ENCODE measurements around the gene UBE2G1.

DNA sequence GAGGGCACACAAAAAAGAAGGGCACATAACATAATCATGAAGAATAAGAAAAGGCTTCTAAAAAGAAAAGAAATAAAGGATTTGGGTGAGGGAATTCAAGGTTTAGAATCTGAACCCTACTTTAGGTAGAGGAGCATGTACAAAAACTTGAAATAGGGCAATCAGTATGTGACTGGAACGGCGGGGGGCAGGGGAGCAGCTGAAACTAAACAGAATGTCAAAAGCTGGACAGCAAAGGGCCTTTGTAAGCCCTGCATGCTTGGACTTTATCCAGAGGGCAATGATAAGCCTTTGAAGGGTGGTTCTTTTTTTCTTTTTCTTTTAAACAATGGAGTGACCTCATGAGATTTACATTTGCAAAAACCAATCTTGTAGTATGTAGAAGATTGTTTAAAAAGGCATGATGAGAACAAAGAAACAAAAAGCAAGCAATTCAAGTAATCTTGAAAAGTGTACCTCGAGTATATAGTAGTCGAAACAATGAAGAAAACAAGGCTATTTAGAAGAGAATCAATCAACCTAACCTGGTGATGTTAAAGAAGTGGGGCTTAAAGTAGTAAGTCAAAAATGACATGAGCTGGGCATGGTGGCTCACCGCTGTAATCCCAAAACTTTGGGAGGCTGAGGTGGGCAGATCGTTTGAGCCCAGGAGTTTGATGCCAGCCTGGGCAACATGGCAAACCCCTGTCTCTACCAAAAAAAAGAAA lies 56.0 kb downstream of the UBE2G1 start:
- TF ChIP-seq, protein P1, sequence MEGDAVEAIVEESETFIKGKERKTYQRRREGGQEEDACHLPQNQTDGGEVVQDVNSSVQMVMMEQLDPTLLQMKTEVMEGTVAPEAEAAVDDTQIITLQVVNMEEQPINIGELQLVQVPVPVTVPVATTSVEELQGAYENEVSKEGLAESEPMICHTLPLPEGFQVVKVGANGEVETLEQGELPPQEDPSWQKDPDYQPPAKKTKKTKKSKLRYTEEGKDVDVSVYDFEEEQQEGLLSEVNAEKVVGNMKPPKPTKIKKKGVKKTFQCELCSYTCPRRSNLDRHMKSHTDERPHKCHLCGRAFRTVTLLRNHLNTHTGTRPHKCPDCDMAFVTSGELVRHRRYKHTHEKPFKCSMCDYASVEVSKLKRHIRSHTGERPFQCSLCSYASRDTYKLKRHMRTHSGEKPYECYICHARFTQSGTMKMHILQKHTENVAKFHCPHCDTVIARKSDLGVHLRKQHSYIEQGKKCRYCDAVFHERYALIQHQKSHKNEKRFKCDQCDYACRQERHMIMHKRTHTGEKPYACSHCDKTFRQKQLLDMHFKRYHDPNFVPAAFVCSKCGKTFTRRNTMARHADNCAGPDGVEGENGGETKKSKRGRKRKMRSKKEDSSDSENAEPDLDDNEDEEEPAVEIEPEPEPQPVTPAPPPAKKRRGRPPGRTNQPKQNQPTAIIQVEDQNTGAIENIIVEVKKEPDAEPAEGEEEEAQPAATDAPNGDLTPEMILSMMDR (IDR thresholded peaks at IDR 0.05; ENCODE audit: insufficient read depth, low read length, poor library complexity, severe bottlenecking) = no peak
- no peak for TF ChIP-seq EZH2phosphoT487 (conservative IDR thresholded peaks at IDR 0.05; ENCODE audit: low read length)

Measured in SU-DHL-6 (cell line).